ENCODE data around the gene PPIL1.

PPIL1 gene

DNA sequence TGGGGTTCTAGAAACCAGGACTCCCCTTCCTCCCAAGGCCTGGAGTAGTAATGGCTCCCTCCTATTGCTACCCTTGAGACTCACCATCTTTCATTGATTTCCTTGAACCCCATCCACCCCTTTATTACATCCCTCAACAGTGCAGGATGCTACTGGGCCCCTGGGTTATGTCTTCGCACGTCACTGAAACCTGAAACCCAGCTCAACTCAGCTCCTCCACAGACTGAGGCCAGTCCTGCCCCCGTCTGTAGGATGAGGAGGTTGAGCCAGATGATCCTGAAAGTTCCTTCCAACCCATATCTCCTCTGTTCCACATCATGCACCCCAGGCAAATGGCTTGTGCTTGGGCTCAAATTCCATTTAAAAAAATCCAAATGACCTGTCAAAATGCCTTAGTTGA, 56.8 kb downstream of the PPIL1 start:
- Histone ChIP-seq H3K9ac (ENCODE audit: low read length) (no peak overlapping the region), H3F3A (ENCODE audit: insufficient read depth) (no peaks in the 10 kb centered on the region), H3K36me3 (ENCODE audit: low read length) (no peaks in the 10 kb centered on the region), H3K9me2 (replicated peaks; ENCODE audit: insufficient read depth, low read length) (no peaks in the 10 kb centered on the region), H2AFZ (ENCODE audit: low read depth, low read length, severe bottlenecking) (no peak overlapping the region), H4K20me1 (ENCODE audit: low read depth, low read length) (no peaks in the 10 kb centered on the region), H3K27me3 (ENCODE audit: low read length) (no peaks in the 10 kb centered on the region), H3K27ac (ENCODE audit: low read depth, low read length) (no peak overlapping the region), H3K79me2 (ENCODE audit: insufficient read depth, low read length) (no peaks in the 10 kb centered on the region), H3K4me2 (ENCODE audit: low read depth, low read length, poor library complexity, severe bottlenecking) (no peak overlapping the region), H3K4me3 (ENCODE audit: insufficient read depth, low read length, poor library complexity, severe bottlenecking) (no peak overlapping the region), H3K9me3 (ENCODE audit: insufficient read depth, low read length) (no peaks in the 10 kb centered on the region)
- TF ChIP-seq EZH2phosphoT487 (conservative IDR thresholded peaks at IDR 0.05; ENCODE audit: low read length): no peak
- TF ChIP-seq, protein P1, sequence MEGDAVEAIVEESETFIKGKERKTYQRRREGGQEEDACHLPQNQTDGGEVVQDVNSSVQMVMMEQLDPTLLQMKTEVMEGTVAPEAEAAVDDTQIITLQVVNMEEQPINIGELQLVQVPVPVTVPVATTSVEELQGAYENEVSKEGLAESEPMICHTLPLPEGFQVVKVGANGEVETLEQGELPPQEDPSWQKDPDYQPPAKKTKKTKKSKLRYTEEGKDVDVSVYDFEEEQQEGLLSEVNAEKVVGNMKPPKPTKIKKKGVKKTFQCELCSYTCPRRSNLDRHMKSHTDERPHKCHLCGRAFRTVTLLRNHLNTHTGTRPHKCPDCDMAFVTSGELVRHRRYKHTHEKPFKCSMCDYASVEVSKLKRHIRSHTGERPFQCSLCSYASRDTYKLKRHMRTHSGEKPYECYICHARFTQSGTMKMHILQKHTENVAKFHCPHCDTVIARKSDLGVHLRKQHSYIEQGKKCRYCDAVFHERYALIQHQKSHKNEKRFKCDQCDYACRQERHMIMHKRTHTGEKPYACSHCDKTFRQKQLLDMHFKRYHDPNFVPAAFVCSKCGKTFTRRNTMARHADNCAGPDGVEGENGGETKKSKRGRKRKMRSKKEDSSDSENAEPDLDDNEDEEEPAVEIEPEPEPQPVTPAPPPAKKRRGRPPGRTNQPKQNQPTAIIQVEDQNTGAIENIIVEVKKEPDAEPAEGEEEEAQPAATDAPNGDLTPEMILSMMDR (IDR thresholded peaks at IDR 0.05; ENCODE audit: insufficient read depth, low read length, poor library complexity, severe bottlenecking): no peak

DNA sequence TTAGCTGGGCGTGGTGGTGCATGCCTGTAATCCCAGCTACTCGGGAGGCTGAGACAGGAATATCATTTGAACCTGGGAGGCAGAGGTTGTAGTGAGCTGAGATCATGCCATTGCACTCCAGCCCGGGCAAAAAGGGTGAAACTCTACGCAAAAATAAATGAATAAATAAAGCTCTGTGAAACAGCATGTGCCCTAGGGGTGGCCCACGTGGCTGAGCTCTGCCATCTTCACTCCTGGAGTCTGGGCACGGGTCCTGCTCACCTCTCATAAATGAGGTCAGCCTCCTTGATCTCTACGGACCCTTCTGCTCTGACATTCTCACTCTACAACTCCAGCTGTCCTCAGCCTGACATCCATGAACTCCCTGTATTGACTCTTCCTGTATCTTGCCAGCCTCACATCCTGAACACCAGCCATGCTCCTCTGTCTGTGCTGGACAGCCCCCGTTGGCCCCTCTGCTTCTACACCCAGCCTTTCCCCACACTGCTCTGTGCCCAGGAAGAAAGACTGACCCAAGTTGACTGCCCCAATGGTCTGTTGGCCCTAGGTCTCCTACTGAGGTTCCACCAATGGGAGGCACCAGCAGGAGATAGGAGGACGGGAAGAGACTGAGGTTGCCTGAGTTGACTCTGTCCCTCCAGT, 57.3 kb downstream of the PPIL1 start:
- Histone ChIP-seq H3K4me3 (ENCODE audit: insufficient read depth, low read length, poor library complexity, severe bottlenecking) (no peak overlapping the region), H2AFZ (ENCODE audit: low read depth, low read length, severe bottlenecking) (no peak overlapping the region)

DNA sequence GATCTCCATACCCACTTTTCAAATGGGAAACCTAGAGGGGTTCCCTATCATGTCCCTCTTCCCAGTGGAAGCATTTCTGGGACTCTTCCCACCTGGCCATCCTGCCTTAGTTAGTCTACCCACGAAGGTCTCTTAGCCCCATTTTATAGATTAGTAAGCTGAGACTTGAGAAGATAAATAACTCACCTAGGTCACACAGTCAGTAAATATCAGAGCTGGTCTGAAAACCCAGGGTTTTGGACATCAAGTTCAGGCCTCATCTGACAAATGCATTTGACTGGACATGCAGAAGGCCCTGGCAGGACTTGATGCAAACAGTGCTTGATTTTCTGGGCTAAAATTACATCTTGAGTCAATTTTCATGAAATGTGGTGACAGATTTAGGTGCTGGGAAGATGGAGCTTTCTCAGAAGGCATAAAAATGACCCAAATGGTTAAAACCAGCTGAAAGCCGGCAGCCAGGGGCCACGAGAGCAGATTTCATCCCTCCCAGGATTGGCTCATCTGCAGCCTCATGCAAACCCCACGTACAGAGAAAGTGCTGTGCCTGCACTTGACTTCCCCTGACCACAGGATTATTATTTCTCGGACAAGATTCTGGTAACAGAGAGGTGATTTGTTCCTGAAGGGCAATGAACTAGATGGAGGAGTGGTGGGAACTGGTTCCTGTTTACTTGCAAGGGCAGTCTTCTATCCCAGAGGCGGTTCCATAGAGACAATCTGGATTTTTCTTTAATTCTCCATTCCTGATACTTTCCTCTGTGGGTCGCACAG, 58.5 kb downstream of the PPIL1 start:
- TF ChIP-seq, protein P1 (IDR thresholded peaks at IDR 0.05; ENCODE audit: insufficient read depth, low read length, poor library complexity, severe bottlenecking): no peak
- TF ChIP-seq EZH2phosphoT487 (conservative IDR thresholded peaks at IDR 0.05; ENCODE audit: low read length): no peak
- no peaks in the 10 kb centered on the region for H3K9me2 ChIP-seq (replicated peaks; ENCODE audit: insufficient read depth, low read length)
- H3K9ac ChIP-seq (ENCODE audit: low read length): no peak overlapping the region
- H3K4me2 ChIP-seq (ENCODE audit: low read depth, low read length, poor library complexity, severe bottlenecking): no peak overlapping the region
- H3K36me3 ChIP-seq (ENCODE audit: low read length): no peaks in the 10 kb centered on the region
- no peaks in the 10 kb centered on the region for H3K9me3 ChIP-seq (ENCODE audit: insufficient read depth, low read length)
- H3F3A ChIP-seq (ENCODE audit: insufficient read depth): no peaks in the 10 kb centered on the region
- H2AFZ ChIP-seq (ENCODE audit: low read depth, low read length, severe bottlenecking): no peak overlapping the region
- no peaks in the 10 kb centered on the region for H4K20me1 ChIP-seq (ENCODE audit: low read depth, low read length)
- H3K27me3 ChIP-seq (ENCODE audit: low read length): no peaks in the 10 kb centered on the region
- H3K79me2 ChIP-seq (ENCODE audit: insufficient read depth, low read length): no peaks in the 10 kb centered on the region
- H3K27ac ChIP-seq (ENCODE audit: low read depth, low read length): no peak overlapping the region
- H3K4me3 ChIP-seq (ENCODE audit: insufficient read depth, low read length, poor library complexity, severe bottlenecking): no peak overlapping the region

More for the DNA sequence above, 57.3 kb downstream of the PPIL1 start:
- Histone ChIP-seq H4K20me1 (ENCODE audit: low read depth, low read length) (no peaks in the 10 kb centered on the region), H3K36me3 (ENCODE audit: low read length) (no peaks in the 10 kb centered on the region), H3K79me2 (ENCODE audit: insufficient read depth, low read length) (no peaks in the 10 kb centered on the region), H3K4me2 (ENCODE audit: low read depth, low read length, poor library complexity, severe bottlenecking) (no peak overlapping the region), H3K9ac (ENCODE audit: low read length) (no peak overlapping the region), H3F3A (ENCODE audit: insufficient read depth) (no peaks in the 10 kb centered on the region), H3K9me2 (replicated peaks; ENCODE audit: insufficient read depth, low read length) (no peaks in the 10 kb centered on the region), H3K27me3 (ENCODE audit: low read length) (no peaks in the 10 kb centered on the region), H3K27ac (ENCODE audit: low read depth, low read length) (no peak overlapping the region), H3K9me3 (ENCODE audit: insufficient read depth, low read length) (no peaks in the 10 kb centered on the region)
- TF ChIP-seq, protein P1 (IDR thresholded peaks at IDR 0.05; ENCODE audit: insufficient read depth, low read length, poor library complexity, severe bottlenecking): no peak
- no peak for TF ChIP-seq EZH2phosphoT487 (conservative IDR thresholded peaks at IDR 0.05; ENCODE audit: low read length)
